HG02588 (cell line): ENCODE measurements around the gene RPS19BP1.

Experiments used
- ATAC-seq: cut with Tn5 transposase; IDR thresholded peaks from one replicate; pipeline ENCODE4 v1.9.1; 2021; ENCODE audit warnings: mild to moderate bottlenecking, moderate library complexity; ENCODE audit not compliant: unreplicated experiment

The RPS19BP1 gene

DNA sequence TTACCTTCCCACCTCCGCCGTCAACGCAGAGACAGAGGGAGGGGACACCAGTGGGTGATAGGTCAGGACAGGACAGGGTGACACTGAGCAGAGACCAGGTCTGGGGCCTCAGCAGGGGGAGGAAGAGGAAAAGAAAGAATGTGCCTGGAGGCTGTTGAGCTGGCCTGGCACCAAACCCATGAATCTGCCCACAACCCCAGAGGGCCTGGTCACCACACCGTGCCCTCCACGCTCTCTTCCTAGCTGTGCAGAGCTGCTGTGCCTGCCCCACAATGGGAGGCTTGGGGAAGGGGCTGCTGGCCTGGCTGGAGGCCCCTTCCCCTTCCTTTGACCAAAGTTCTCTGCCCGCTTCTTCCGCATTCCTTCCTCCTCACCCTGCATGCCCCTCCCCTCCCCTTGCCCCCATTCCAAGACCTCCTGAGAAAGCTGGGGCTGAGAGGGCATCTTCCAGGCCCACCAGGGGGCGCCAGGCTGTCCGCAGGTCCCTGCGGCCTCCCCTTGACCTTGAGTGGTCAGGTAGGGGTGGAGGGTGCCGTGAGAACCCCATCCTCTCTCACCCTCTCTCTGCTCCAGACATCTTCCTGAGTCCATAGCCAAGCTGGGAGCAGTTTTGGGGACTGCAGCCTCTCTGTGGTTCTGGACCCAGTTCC, 27.0 kb upstream of the RPS19BP1 start:
- no peak for ATAC-seq

DNA sequence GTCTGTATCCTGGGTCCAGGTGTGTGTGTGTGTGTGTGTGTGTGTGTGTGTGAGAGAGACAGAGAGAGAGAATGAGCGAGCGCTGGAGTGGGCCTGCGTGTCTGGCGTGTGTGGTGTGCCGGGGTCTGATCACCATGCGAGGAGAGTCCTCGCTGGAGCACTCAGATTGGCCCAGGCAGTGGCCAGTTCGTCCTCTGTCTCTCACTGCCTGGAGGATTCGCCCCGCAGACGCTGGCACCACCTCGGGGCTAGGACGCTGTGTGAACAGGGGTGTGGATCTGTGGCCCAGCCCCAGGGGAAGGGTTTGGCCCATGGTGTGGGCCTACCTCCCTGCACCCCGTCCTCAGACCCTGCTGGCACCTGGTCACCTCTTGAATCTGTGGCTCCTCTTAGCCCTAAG, 26.4 kb upstream of the RPS19BP1 start:
- no peak for ATAC-seq

DNA sequence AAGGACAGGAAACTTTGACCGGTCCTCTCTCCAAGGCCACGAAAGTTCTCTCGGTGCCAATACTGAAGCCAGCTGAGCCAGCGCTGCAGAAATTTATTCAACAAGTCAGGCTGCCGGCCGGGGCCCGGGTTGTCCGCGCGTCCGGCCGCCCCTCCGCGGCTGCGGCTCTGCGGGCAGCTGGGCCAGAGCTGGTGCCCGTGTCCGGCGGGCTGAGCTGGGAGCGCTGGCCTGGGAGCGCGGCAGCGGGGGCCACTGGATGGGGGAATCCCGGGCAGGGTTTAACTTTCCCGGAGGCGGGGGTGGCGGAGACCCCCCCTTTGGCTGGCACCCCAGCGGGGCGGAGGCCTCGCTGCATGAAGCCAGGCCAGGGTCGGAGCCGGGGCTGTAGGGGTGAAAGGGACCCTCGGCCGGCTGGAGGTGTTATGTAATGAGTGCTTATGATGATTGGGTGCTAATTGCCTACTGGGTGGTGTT, 25.7 kb upstream of the RPS19BP1 start:
- ATAC-seq: no peak

DNA sequence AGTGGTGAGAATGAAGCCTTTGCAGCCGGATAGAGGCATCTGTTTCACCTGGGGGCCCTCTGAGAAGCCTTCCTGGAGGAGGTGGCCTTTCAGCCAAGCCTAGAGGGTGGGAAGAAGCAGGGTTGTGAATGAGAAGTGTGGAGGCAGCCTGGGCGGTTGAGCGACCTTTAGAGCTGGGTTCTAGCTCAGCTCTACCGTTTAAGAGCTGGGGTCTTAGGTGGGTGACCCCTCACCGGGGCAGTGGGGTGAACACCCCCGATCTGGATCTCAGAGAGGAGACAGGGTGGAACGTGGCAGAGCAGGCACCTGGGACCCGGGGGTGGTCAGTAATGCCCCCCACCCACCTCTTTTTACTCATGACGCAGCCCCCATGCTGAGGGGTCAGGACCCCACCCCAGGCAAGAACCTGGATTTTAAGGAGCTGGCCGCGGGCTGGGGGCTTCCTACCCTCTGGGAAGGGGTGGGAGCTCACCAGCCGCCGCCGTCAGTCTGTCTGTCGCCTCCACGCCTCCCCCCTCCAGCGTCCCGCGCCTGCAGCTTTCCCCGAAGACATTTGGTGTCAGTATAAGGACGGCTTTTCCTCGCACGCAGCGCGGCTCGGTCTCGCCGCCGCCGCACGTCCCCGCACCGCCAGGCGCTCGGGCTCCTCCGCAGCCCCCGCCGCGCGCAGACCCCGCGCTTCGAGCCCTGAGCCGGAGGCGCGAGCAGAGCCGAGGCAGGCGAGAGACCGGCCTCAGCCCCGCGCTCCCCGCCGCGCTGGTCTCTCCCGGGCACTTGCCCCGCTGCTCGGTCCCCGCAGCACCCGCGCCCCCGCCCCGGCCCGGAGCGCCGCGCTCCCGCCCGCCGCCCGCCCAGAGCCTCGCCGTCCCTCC, 24.7 kb upstream of the RPS19BP1 start:
- ATAC-seq: no peak

DNA sequence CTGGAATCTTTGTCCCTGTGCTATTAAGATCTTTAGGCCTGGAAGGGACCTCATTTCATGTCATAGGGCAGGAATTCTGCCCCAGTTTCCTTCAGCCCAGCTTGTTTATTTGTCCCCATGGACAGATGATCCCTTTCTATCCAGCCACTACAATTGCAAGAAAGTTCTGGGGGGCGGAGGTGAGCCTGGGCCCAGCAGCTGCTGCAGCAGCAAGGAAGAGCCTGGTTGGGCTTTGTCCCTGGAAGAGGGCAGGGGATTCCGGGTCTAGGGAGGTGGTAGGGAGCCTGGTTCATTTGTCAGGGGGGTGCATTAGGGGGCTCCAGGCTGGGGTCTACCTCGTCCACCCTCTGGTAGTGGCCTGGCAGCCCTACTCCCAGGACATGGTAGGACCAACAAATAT, 21.6 kb upstream of the RPS19BP1 start:
- ATAC-seq: no peak

DNA sequence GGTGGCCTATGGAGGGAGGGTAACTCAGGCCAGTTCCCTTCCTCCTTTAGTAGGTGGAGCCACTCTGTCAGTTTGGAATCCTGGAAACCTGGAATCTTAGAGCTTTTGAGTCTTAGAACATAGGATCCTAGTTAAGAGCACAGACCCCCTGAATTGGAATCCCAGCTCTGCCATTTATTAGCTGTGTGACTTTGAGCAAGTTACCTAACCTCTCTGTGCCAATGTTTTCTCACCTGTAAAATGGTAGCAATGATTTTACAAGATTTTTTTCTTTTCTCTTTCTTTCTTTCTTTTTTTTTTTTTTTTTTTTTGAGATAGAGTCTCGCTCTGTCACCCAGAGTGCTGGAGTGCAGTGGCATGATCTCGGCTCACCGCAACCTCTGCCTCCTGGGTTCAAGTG, 20.9 kb upstream of the RPS19BP1 start:
- no peak for ATAC-seq

DNA sequence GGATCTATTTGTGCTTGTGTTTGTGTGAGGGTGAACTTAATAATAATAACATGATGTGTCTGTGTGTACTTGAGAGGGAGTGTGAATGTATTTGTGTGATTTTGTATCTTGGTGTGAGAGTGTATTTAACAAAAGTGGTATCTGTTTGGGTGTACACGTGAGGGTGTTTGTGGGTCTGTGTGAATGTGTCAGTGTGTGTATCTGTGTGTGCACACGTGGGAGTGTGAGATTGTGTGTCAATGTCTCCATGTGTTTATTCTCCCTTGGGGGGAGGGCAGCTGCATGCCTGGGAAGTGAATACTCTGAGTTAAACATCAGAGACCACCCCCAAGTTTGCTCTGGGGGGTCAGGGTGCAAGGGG, 15.0 kb upstream of the RPS19BP1 start:
- no peak for ATAC-seq

DNA sequence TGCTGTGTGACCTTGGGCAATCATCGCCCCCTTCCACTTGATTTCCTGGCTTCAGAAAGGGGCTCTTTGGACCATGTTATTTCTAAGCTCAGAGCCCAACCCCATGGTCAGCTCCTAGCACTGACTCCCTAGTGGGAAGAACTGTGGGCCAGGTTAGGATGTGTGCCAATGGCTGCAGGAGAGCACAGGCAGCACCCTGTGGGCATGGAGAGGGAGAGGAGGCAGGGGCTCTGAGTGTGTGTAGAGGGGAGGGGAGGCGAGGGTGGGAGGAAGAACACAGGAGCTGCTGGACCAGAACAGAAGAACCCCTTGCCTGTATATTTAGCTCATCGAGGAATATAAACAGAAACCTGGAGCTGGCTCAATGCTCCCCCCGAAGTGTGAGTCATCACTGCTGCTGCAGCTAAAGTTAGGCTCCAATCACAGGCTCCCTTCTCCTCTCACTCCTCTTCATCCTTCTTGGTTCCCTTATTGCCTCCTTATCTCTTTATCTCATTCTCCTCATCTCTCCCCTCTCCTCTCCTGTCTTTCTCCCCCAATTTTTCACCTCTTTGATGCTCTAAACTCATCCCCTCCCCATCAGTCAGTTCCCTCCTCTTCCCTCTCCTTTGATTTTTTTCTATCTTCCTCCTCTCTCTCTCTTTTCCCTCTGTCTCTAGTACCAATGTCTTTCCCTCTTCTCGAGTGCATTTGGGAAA, 14.5 kb upstream of the RPS19BP1 start:
- ATAC-seq: no peak

DNA sequence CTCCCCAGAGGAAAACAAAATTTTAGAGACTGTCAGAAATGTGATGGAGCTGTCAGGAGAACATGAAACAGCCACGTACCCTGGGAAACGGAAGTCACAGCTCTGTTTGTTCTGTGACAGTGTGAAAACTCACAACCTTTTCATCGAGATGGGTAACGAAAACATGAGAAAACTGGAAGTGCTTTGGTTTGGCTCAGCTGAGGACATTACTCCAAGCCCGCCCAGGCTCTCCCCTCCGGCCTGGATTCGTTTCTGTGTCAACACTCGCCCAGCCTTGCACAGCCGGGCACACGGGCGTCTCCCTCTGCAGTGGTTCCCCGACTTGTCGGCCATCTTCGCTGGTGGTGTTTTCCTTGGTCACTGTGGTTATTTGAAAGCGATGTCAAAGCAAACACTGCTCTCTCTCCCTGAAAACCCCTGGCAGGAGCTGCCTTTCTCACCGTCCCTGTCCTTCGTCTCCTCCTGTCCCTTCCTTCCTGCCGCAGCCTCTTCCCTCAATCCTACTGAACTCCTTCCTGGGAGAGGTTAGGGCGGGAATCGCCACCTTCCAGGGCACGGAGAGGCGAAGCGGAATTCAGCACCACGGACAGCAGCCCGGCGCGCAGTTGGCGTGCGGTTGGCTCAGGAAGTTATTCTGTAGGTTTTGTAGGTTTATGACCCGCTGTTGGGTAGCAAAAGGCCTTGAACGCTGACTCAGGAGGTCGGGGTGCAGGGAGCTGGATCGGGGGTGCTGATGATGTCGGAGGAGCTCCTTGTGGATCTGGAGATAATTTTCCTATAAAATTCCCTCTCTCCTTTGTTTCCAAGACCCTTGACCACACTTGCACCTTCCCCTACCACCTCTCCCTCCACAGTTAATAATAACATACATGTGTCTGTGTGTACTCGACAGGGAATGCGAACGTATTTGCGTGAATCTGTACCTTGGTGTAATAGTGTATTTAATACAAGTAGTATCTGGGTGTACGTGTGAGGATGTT, 13.1 kb upstream of the RPS19BP1 start:
- no peak for ATAC-seq

DNA sequence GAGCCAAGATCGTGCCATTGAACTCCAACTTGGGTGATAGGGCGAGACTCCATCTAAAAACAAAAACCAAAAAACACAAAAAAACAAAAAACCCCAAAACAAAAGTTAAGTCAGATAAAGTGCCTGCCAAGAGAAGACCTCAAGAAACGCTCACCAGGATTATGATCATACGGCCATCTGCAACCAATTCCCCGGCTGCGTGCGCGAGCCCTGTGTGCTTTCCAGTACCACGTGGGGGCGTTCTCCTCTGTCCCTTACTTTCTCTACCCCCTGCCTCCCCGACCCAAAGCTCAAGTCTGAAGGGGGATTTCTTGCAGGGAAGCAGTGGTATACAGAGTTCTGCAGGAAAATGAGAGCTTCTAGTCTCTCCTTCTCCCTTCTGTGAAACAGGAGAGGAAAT, 10.5 kb upstream of the RPS19BP1 start:
- no peak for ATAC-seq

DNA sequence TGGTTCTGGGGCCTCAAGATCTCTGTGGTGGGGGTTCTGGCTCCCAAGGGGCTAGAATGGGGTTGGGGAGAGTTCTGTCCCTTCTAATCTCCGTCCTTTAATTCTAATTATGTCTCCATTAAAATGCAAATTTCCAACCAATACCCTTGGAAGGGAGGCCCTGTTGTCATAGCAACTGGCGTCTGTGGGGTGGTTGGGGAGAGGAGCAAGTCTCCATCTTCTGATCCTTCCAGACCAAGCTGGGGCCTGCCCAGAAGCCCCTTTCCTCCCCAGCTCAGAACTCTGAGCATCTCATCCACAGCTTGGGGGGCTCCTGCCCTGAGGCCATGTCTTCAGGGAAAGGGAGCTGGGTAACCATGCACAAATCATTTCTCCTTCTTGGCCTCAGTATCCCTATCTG, 5.4 kb upstream of the RPS19BP1 start:
- ATAC-seq: no peak

DNA sequence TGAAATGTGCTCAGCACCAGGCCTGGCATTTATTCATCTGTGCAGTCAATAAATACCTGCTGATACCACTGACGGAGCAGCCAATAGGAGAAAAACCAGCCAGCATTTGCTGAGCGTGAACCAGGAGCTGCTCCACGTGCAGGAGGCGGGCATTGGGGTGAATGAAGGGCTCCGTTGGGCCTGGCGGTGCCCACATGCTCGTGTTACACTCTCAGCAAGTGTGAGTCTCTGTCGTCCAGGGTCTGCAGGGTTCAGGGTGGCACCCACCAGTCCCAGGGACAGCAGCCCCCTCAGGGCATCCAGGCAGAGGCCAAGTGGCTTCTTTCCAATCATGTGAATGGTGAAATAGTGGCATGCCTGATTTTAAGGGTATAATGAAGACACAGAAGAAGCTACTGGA, 4.2 kb upstream of the RPS19BP1 start:
- no peak for ATAC-seq

DNA sequence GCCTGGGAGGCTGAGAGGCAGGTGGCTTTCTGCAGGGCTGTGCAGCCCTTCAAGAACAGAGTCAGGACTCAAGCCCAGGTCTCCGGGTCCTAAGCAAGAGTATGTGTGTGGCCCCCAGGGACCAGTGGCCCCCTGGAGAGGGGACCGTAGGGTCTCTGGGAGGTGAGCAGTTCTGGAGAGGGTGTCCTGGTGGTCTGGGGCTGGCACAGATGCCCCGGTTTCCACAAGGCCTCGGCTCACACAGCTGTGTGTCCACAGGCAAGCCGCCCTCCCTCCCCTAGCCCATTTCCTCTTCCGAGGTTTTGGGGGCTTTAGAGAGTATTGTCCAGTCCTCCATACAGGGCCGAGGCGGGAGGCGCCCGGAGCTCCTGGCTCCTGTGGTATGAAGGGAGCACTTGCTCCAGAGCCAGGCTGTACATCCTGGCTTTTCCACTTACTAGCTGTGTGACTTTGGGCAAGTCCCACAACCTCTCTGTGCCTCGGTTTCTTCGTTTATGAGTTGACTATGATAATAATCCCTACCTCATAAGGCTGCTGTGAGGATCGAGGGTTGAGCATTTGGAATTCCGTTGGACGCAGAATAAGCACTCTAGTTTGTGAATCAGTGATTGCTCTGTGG, 3.4 kb upstream of the RPS19BP1 start:
- ATAC-seq: no peak

DNA sequence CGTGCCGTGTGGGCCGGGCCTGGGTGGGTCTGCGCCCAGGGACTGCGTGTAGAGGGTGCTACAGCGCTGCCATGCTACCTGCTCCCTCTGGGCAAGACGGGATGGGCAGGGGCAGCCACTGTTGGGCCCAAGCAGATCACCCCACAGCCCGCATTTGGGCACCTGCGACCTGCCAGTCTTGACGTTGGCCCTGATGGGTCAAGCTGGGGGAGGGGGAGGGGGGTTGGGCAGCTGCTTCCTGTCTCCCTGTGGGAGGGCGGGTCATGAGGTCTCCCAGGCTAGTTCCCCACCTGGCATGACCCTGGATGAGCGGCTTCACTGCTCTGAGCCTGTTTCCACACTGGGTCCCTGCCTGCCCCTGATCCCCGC, 2.8 kb upstream of the RPS19BP1 start:
- no peak for ATAC-seq

DNA sequence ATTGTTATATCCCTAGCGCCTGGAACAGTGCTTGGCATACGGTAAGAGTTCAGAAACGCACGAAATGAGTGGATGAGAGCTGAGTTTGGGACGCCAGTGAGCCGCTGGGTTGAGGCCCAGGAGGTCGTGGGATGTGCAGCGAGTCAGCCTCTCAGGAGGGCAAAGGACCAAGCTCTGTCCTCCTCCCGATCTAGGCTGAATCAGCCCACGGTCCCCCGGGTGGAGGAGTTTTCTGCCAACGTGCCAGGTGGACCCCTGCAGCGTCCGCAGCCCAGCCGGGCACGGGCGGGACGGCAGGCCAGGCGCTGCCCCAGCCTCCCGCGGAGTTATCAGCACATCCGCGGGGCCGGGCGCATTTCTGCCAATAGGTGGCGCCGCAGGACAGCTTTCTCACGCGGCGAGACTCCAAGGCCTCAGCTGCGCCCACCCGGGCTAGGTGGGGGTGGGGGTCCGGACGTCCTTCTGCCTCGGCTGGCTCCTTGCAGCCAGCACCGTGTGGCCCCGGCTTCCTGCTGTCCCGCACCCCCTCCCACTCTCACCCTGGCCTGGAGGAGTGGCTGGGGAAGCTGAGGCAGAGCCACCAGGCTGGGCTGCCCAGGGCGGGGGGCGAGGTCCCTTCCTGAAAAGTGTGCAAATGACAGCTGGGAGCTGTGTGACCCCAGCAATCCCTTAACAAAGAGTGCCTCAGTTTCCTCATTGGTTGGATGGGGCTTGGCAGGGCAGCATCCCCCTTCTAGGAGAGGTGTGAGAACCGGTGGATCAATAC, 2.2 kb upstream of the RPS19BP1 start:
- no peak for ATAC-seq

DNA sequence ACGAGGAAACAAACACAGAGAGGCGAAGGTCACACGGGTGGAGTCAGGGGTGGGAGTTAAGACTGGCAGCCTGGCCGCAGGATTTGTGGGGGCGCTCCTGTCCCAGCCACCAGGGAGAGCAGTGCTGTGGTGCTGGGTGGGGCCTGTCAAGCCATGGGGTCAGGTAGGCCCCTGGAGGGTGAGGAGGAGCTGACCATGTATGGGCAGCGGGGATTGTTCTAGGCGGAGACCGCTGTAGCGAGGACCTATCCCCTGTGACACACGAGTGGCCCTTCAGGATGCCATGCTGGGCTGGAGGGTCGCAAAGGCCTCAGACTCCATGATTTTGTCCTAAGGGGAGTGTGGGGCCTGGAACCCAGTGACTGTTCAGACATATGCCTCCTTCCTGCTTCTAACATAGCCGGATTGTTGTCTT, 1.6 kb upstream of the RPS19BP1 start:
- ATAC-seq: no peak

DNA sequence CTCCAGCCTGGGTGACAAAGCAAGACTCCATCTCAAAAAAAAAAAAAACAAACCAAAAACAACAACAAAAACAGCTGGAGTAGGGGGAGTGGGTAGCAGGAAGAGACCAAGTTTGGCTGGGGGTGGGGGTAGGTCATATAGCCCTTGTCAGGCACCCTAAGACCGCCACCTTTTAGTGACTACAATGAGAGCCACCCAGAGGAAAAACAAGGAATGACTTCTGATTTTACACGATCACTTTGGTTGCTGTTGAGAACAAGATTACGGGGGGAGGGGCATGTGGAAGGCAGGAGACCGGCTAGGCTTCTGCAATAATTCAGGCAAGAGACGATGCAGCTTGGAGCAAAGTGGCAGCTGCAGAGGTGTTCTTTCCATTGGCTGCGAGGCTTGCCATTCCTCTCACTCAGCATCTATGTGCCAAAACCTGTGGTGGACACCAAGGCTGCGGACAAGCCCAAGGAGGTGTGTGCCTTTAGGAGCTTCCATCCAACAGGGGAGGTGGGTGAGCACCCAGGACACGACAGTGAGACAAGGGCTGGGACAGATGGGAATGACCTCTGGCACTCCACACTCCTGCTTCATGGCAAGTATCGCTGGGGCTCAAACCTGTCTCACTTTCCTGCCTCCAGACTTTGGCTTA, 1.7 kb downstream of the RPS19BP1 start:
- ATAC-seq: no peak

DNA sequence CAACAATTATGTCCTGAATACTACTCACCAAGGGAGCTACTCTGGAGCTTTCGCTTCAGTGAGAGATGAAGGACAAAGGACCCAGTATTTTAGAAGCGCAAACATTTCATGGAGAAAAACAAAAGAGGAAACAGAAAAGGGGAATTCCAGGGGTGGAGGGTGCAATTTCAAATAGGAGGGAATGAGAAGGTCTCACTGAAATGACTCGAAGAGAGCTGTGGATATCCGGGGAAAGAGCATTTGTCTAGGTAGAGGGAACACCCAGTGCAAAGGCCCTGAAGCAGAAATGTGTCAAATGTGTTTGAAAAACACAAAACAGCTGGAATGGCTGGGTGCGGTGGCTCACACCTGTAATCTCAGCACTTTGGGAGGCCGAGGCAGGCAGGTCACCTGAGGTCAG, 2.4 kb downstream of the RPS19BP1 start:
- no peak for ATAC-seq

DNA sequence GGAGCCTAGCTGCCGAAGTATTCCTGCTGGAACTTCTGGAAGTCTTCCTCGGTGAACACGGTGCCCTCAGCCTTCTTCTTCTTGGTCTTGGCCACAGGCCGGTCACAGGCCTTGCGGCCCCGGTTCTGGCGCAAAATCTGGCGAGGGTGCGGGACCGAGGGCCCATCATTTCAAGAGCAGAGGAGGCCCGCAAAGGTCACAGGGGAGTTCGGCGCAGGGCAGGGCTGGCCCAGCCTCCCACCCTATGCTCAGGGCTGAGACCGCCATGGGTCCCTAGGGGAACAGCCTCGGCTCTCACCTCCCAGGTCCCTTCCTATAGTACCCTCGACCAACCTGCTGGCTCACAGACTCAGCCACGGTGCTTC, 3.1 kb downstream of the RPS19BP1 start:
- no peak for ATAC-seq
